Measurements from ENCODE around the gene ITPK1.

The ITPK1 gene

GRCh38 chr14:92984082-92984788, 131.5 kb downstream of the ITPK1 start:
- DNase-seq, result no peak

- no peak for DNase-seq
These were observed 132.8 kb downstream of the ITPK1 start for GRCh38 chr14:92982956-92983355.

GRCh38 chr14:92981726-92982125, 134.0 kb downstream of the ITPK1 start:
- no peak for DNase-seq

- DNase-seq, result no peak
These were observed 134.9 kb downstream of the ITPK1 start for GRCh38 chr14:92980866-92981265.

- no peak for DNase-seq
These were observed 137.3 kb downstream of the ITPK1 start for GRCh38 chr14:92978229-92979021.

DNA sequence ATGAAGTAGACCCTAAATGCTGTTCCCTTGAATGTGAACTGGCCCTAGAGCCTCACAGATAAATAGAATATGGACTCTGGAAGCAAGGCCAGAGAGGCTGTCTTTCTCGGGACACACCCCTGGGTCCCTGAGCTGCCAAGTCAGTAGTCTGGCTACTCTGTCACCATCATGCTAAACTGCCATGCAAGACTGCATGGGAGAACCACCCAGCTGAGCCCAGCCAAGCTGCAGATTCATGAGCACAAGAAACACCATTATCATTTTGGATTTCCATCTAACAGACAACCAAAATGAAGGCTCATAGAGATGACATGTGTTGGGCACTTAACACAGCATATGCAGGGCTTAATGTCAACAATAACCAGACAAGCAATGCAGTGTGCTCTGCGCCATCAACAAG, 139.5 kb downstream of the ITPK1 start:
- DNase-seq, result no peak

DNA sequence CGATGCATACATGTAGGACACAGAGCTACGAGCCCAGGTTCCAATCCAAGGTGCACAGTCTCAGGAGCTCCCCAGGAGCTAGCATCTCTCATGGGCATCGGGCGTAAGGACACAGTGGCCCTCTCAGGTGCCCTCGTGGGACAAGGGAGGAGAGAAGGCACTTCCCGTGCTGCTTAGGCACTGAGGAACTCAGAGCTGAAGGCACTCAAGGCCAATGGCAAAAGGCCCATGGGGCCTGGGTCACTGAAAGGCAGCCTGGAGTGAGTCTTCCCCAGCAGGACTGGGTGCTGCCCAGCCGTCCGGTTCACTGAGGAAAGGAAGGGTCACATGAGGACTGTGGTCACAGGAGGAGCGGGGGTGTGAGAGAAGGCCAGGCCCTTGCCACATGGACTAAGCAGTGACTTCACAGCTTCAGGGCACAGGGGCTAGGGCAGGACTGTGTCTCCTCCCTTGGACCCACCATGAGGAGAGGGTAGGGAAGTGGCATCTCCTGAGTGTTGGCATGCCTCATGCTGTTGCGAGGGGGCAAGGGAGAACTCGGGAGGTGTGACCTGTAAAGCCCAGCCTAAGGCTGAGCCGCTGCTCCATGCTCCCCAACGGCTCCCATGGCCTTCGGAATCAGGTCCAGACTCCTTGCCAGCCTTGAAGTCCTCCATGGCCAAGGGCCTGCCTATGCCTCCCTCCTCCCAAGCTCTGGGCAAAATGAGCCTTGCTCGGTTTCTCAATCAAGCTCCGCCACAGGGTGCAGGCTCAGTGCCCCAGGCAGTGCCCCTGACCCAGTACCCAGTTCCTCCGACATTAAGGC, 141.0 kb downstream of the ITPK1 start:
- no peak for DNase-seq

DNA sequence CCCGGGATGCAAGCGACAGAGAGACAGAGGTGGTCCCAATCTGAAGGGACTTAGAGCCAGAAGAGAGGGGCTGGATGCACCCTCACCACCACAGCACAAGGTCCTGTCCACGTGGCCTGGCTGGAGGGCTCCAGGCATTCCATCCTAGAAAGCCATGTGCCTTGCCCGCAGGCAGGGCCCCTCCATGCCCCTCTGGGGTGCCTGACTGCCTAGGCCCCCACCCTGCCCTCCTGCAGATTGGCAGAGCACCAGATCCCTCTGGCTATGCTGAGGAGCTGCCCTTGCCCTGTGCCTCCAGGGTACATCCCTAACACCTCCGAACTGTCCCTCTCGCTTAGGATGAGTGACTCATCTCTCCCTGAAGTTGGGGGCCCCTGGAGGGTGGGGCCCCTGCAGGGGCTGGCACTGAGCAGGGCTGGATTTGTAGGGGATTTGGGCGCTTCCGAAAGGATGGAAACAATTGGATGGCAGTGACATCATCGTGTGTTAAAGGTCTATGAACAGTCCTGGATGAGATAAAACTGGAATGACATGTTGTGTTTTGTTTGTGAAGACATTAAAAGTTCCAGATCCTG, 141.8 kb downstream of the ITPK1 start:
- no peak for DNase-seq

DNA sequence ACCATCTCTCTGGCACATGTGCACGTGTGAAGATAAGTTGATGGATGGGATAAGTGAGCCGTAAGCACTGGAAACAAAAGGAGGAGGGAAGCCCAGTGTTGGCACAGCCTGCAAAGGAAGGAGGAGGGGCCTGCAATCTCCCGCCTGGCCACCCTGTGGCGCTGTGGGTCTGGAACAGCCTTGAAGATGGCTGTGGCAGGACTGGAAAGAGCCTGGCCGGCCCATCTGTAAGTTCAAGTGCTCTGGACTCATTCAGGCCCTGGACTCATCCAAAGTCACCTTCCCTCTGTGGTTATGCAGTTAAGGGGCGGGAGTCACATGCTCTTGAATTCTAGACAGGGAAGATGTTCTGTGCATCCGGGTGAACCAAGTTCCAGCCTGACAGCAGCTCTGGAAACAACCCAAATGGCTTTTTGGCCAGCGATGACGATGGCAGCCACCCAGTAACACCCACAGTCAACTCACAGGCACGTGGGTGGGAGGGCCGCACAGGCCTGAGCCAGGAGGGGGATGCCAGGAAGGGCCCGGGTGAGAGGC, 142.4 kb downstream of the ITPK1 start:
- DNase-seq, result no peak

DNA sequence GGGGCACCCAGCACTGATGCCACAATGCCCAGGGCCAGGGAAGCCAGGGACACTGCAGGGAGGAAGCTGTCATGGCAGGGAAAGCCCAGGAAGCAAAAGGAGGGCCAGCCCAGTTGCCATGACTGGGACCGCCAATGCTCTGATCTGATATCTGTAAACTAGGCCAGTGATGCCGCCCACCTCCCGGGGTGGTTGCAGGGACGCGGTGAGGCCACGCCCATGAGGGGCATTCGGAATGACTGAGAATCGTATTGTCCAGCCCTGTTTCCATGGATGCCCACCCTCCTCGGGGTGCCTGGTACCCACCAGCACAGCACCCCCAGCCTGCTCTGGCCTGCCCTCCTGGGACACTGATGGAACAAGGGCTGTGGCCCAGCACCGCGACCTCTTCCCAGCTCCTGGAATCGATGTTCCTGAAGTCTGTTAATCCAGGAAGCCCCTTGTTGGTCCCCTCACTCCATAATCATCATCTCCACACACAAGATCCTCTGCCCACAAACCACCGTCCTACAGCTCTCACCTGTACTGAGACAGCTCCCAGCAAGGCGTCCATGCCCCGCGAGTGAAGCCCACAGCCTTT, 144.0 kb downstream of the ITPK1 start:
- no peak for DNase-seq

DNA sequence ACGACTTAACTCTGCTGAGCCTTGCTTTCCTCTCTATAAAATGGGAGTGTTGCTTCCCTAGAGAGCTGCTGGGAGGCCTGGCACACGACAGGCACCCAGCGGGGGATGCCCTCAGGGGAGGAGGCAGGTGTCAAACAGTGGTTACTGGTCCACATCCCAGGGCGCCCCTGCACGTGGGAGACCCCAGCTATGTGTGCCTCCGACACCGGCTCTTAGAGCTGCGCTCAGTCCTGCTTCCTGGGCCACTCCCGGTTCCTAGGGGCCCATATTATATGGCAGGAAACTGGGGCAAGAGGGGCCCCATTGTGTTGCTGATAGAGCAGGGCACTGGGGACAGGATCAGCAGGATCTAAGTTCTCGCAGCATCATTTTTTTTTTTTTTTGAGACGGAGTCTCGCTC, 145.5 kb downstream of the ITPK1 start:
- no peak for DNase-seq

GRCh38 chr14:92969871-92970270, 145.9 kb downstream of the ITPK1 start:
- DNase-seq, result no peak

GRCh38 chr14:92969430-92969829, 146.3 kb downstream of the ITPK1 start:
- no peak for DNase-seq

DNA sequence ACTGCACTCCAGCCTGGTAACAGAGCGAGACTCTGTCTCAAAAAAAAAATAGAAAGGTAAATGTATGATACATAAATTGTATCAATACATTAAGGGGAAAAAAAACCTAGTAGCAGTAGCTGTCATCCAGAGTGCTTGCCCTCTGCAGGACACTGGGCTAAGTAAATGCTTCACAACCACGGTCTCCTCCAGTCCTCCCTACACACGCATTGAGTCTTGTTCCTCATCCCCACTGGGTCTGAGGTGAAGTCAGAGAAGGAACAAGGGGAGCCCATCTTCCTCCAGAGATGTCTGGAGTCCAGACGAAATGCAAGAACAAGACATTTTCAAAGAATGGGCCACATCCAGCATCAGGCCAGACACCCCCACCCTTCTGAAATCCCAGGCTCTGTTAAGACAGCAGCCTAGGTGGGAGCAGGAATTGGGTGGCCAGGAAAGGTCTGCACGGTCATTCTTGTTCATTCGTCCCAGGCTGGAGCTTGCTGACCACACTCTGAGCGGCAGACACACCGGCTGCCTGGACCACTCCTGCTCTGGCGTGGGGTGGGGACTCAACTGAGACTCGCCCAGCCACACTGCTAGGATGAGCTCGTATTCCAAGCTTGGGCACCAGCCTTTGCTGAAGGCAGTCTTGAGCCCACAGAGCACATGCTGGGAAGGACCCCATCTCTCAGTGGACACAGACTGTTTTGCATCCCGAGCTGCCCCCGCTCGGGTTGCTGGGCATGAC, 147.3 kb downstream of the ITPK1 start:
- DNase-seq, result no peak

- peak; percentile 80 for DNase-seq
These were observed 148.3 kb downstream of the ITPK1 start for GRCh38 chr14:92967346-92967926.

GRCh38 chr14:92965281-92965680, 150.4 kb downstream of the ITPK1 start:
- no peak for DNase-seq

DNA sequence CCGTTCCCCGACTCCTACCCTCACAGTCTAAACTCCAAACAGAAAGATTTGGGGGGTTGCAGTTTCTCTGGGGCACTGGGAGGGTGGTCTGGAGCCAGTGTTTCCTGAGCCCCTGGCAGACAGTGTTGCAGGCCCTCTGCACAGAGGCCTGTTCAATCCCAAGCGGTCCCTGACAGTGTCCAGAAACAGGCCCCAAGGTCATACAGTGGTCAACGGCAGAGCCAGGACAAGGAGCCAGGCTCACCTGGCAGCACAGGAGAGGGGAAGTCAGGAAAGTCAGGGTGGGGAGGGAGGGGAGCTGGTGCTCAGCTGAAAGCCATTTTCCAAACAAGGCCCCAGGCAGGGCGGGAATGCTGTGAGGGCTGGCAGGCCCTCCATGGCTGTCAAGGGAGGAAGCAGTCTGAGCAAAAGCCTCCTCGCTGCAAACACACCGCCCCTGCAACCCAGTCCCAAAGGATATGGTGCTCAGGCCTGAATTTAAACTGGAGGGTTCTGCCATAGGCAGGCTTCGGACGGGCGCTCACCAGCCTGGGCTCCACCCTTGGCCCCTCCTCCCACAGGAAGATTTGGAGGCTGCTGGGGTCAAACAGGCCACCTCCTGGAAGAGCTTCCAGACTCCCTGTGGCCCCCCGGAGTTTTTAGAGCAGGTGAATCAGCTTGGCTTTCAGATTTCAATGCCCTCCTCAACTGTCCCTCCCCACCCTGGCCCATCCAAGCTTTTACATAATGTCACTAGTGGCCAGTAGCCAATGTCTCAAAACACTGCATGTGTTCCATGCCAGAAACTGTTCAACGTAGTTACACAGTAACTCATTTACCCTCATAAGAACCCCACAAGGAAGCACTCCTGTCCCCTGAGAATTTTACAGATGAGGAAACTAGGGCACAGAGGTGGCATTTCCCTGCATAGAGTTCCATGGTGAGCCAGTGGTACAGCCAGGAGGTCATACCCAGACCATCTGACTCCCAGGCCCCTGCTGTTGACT, 151.3 kb downstream of the ITPK1 start:
- DNase-seq, result no peak

DNA sequence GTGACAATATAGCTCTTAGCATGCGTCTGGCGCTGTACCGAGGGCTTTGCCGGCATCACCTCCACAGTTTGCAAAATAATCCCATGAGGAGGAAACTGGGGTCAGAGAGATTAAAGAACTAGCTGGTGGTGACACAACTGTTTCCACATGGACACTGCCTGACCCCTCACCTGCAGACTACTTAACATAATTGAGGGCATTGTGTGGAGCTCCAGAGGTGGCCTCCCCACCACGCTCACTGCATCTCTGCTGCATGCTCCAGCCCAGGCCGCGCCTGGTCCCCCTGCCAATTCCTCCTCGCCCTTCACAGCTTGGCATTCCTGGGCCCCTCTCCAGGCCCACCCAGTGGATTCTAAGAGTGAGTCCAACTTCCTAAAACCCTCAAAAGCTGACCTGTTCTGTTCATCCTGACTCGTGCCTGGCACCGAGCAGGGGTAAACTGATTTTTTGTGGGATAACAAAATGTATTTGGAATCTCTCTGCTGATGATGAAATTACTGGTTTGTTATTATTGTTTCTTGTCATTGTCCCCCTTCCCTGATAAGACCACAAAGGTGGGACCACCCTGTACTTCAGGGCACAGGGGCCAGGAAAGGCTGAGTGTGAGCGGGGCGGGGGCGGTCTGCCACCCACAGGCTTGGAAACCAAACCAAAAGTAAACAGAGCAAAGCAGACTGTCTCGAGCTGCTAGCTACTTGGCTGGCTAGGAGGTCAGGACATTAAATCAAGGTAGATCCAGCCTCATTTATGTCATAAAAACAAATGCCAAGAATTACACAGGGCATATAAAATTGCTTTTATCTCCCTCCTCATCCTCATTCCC, 152.2 kb downstream of the ITPK1 start:
- no peak for DNase-seq

- no peak for DNase-seq
These were observed 153.0 kb downstream of the ITPK1 start for GRCh38 chr14:92962831-92963095.
